Ammon's horn (tissue), 1 donor: ENCODE data around the gene TUB.

Experiments
- DNase-seq: peaks from one replicate; pipeline ENCODE4 v3.0.0-alpha.2; 2016; ENCODE audit warnings: low spot score

The TUB gene

DNA sequence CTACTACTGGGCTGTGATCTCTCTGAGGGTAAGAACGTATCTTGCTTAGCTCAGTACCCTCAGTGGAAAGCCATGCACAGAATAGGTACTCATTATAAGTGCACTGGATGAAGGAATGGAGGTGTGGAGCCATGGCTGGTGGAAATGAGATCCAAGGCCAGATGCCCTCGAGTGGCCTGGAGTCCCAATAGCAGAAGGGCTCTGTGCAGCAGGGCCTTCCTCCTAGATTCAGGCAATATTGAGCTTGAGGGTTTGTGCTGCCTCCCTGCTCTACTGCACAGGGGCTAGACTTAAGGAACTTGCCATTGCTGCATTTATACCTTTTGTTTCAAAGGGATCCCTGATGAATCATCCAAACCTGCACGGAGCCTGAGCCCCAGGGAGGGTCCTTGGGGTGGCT lies 33.6 kb upstream of the TUB start:
- no peak for DNase-seq

DNA sequence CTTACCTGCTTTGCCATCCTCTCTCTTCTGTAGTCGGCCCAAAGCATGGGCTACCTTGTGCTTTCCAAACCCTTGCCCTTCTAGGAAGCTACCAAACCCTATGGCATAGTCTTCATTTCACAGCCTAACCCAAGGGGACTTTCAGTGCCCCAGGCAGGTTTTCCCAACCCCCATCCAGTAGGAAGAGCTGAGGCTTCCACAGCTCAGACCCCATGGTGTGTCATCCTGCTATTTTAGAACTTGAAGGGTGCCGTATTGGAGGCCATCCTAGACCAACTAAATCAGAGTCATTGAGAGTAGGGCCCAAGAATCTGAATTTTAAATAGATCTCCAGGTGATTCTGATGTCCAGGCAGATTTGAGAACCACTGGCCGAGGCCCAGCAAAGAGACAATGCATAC lies 31.9 kb upstream of the TUB start:
- DNase-seq: no peak

DNA sequence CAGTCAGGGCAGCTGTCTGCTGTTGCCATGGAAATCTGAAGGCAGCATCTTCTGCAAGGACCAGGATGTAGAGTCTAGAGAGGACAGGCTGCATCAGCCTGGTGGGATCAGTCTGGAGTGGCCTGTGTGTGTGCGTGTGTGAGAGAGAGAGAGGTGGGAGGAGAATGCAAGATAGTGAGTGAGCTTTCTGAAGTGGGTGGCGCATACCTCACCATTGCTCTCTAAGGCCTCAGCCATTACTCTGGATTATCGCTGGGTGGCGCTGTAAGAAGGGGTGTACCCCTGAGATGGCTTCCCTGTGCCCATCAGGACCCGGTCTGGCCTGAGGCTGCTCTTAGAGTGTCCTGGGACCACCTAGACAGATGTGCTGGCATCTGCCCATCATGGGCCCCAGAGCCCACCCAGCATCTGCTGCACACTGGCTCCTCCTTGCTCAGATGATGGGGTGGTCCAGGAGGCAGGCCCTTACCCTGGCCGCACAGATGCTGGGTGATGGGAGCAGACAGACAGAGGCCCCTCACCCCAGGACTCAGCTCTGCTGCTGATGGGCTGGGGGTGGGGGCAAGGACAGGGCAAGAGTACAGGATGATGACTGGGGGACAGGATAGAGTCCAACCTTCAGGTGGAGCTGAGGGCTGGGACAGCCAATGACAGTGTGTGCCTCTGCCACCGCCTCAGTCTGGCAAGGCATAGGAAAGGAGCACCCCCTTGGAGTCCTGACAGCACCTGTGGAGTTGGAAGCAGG lies 25.7 kb upstream of the TUB start:
- no peak for DNase-seq

DNA sequence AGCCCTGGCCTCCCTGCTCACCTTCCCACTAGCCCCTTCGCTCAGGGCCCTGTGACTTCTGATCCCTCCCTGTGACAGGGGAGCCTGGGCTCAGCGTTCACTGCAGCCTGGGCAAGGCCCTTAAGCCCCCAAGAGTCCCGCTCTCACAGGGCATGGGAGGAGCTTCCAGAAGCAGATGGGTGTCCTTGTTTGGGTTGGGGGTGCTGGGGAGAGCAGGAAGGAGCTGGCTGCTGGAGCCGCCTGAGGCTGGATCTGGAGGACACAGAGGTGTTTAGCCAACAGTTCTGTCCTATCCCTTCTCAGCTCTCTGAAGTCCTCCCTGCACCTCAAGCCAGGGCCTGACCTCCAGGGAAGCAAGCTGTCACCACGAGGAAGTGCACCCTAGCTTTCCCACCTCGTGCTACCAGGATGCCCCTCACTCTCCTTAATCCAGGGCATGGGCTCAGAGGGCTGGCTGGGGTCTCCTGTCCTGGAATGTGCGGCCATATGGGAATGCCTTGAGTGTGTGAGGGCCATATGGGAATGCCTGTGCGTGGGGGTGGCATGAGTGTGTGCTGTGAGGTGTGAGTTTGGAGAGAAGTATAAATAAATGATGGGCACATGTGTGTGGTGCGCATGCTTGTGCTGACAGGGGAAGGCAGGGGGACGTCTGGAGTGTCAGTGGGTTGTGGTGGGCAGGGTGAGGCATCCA lies 25.0 kb upstream of the TUB start:
- DNase-seq: no peak

DNA sequence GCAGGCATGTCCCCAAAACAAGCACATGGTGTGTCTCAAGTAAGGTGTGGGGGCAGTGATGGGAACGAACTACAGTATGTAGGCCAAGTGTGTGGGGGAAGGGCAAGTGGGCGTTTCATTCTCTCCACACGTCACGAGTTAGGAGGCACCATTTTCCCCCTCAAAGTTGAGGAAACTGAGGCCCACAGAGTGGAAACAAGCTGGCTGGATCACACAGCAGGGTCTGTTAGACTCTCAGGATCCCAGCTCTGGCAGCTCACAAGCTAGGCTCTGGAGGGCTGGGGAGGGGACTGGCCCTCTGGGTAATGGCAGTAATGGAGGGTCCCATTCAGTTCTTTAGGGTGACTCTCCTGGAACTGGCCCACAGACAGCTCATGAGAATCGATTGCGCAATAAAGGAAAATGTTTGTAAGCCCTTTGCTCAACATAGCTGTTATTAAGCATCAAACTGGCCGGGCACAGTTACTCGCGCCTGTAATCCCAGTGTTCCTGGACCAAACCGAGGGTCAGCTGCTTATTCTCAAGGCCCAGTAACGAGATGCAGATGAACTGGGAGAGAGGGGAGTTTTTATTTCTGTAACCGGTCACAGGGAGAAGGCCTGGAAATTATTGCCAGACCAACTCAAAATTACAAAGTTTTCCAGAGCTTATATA lies 24.1 kb upstream of the TUB start:
- DNase-seq: no peak

DNA sequence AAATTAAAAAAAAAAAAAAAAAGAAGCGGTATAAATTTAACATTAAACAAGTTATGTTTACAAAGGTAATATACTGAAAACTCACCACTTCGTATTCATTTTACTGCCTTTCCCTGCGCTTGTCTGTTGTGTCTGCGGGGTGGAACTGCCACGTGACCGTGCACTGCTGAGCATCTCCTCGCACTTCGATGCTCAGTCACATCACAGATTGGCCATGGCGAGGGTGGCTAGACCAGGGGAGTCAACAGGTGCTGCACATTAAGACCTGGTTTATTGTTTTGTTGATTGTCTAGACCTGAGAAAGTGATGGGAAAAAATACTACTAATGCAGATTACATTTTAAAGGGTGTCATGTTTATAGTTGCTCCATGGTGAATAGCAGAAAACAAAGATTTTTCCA lies 22.8 kb upstream of the TUB start:
- no peak for DNase-seq

DNA sequence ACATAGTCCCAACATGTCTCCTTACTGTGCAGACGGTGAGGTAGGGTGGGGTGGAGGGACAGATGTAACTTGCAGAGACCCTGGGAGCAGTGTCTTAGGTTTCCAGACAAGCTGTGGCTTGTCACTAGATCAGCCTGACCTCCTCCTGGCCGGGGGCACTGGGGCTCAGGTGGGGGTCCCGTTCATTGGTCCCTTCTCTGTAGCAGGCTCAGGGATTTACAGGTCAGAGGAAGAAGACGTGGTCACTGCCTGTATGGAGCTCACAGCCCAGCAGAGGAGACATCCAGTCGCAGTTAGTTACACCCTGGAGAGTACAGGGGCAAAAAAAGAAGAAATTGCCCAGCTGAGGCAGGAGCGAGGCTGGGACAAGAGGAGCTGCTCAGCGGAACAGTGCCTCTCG lies 22.0 kb upstream of the TUB start:
- DNase-seq: no peak

DNA sequence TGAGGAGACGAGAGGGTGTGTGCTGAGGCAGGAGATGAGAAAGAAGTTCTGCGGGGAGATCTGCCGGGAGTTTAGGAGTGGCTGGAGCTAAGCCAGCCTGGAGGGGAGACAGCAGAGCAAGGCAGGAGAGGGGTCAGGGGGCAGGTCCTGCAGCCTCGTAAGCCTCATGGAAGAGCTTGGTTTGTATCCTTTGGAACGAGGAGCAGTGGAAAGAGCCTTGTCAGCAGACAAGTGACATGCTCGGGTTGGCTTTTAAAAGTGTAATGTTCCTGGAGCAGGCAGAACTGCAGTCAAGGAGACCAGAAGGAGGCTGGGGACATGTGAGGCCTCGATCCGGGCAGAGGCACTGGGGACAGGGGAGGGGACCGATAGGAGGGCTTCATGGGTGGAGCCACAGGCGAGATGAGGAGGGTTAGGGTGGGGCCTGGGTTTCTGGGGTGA lies 21.4 kb upstream of the TUB start:
- no peak for DNase-seq

DNA sequence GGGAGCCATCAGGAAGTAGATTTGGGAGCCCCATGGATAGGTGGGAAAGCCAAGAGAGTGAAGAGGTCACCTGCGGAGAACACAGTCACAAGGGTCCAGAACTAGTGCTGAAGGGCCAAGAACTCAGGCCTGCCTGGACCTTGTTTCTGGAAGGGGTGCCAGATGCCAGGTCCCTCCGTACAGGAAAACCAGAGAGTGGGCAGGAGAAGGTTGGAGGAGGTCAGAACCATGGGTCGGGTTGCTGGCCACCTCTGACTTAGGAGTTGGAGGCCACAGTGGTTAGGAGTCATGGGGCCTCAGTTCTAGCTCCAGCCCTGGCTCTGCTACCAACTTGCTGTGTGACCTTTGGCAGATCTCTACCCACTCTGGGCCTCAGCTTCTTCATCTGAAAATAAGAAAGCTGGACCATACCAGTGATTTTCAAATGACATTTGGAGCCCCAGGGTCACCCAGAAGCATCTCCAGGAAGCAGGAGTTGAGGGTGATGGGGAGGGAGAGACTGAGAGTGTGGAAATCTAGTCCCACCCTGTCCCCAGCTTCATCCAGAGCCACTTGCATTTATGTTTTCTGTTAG lies 20.8 kb upstream of the TUB start:
- DNase-seq: no peak

DNA sequence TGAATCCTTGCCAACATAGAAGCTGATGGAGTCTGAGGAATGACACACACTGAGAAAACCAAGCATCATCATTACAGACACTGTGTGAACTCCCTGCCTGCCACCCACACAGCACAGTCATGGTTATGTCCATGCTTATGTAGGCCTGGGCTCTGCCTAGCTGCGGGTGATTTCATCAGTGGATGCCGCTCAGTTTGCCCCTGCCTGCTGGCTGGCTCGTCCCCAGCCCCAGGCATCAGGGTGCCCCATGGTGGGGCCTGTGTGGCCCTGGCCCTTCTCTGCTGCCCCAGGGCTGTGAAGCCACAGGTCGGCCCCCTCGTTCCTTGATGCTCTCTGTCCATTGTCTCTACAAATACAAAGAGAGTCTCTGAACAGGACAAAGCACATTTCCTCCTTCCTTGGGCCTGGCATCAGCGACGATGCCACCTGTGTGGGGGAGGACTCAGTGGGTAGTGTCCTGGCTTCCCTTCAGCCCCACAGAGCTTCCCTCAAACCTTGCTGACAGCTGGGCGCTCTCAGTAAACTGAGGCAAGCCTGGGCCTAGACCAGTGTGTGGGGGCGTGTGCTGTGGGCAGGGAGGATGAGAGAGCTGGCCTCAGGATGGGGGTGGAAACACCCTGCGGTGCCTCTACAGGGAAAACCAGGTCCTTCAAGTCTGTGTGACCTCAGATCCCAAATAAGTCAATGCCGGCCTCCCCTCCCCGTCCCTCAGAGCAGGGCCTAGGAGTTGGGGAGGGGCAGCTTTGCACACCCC lies 20.0 kb upstream of the TUB start:
- no peak for DNase-seq

DNA sequence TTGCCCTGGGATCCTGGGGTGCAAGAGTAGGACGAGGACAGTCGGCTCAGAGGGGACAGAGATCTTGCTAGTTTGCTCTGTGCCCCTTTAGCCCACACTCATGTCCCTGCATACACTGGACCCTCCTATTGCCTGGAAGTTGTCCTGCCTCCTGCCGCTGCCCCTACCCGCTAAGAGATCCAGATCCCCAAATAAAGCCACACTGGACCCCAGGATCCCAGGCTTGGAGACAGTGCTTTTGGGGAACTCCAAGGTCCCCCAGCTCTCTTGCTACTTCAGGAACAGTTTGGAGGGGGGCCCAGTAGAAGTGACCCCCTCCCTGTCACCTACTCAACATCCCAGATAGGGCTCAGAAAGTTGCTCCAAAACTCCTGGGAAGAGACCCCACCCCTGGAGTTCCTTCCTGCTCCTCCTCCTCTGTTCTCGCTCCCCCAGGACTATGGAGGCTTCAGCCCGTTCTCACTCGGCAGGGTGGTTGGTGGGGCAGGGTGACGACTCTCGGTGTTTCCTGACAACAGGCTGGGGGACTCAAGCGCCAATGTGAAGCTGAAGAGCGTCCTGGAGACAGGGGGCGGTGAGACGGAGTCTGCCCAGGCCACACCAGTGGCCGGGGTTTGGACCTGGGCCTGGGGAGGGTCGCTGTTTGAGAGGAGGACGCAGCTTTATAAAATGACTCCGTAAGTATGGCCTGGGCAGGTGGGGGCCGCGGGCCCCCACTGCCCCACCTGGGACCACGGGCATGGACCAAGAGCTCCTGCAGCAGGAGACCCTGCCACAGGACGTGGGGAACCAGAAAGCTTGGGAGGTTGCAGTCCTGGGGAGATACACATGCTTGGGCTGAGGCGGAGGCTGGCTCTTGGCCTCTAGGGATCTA lies 19.2 kb upstream of the TUB start:
- DNase-seq: no peak

DNA sequence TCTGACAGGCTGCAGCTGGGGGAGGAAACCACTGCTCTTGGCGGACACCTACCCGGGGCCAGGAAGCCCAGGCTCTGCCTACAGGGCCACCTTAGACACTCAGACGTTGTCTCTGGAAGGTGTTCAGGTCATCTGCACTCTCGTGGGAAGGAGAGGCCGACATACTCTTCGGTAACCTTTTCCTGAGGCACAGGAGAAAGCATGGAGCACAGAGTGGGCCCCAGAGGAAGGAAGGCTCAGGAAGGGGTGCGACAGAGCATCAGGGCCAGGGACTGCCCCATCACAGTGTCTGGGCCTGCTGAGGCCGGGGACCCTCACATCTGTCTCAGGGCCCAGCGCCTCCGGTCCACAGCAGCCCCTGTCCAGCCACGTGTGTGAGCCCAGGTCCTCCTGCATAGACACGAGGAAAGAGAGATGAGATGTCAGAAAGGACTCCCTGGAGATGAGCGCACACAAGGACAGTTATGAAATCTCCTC lies 18.2 kb upstream of the TUB start:
- DNase-seq: no peak

DNA sequence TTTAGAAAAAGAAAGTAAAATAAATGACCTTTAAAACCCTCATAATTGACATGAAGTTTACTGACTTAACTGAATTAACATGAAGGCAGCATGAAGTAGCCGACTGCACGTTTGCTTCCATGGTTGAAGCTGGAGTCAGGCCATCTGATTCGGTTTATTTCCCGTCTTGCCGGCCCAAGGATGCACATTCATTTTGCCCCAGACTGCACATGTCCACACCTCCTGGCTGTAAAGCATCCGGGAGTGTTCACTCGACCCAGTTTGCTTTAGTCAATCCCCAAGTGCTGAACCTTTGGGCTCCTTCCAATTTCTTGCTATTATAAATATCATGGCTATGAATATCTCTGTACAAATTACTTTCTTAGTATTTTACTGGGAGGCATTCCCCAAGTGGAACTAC lies 17.7 kb upstream of the TUB start:
- DNase-seq: no peak

DNA sequence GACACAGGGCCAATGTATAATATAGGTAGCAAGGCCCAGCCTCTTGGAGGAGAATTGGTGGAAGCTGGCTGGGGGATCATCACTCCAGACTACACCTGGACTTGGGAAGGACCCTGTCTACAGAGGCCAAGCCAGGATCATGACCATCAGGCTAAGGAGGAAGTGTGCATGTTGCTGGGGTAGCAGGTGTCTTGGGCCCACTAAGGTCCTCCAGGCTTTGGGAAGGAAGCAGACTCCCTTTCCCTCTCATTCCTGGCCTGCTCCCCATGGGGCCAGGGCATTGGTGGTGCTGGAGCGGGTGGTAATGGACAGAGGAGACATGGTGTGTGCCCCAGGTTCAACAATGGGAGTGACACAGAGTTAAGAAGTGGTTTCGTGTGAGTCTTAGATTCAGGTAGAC lies 16.0 kb upstream of the TUB start:
- no peak for DNase-seq

DNA sequence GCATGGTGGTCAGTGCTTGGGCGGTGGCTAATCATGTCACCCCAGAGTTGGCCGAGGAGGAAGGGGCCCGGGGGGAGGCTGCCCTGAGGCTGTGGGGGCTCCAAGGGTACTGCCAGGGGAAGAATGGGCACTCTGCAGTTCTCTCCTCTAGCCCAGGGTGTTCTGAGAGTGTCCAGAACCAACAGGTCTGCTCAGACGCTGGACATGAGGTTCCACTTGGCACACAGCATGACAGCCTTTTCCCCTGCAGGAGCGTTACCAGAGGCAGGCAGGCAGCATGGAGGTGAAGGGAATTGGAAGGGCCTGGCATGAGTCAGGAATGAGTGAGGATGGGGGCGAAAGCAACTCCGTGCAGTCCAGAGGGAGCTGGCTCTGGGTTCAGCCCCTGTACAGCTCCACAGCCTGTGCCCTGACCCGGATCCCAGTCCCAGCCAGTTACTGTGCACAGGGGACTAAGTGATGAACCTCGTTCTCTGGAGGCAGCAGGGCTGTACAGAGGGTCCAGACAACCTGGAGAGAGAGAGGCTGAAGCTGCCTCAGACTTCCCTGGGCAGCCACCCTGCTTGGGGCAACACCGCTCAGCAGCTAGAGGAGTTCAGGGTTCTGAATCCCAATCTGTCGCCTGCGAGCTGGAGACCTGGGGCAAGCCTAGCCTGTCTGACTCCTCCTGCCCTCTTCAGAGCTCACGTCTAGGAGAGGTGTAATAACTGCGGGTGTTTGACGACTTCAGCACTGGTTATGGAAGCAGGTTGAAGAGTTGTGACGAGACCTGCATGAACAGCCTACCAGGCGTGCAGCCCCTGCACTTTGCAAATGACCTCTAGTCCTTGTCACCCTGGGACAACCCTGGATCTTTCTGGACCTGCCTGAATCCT lies 14.7 kb upstream of the TUB start:
- DNase-seq: no peak

DNA sequence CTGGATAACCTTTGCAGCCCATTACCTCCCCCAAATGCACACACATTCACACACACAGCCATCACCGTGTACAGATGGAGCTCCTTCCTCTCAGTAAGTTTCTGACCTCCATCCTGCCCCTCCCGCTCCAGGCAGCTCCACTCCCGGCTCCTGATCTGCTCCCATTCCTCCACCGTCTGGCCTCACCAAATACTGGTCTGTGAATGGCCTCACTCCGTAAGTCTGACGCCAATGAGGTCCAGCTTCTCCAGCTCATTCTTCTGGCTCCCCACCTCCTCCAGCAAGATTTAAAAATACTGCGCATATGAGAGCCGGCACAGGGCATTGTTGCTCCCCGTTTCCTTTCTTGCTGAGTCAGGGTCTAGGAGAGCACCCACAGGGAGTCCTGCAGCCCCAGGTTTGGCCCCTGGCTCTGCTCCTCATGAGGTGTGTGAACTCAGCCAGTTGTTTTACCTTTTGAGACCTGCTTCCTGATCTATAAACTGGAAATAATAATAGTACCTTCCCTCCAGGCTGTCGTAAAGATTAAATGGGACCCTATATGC lies 14.0 kb upstream of the TUB start:
- DNase-seq: no peak

DNA sequence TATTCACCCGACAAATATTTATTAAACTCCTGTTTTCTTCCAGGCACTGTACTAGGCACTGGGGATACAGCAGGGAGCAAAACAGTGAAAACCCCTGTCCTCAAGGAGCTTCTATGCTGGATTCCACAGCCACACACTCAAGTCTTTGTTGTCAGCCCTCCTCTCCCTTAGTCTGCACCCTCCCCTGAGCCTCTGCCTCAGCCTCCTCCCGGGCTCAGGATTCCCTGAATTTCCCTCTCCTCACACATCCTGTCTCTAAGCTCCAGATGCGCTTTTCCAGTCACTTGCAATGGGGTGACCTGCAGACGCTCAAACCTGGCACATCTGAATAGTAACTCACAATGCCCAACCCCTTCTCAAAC lies 13.5 kb upstream of the TUB start:
- no peak for DNase-seq

DNA sequence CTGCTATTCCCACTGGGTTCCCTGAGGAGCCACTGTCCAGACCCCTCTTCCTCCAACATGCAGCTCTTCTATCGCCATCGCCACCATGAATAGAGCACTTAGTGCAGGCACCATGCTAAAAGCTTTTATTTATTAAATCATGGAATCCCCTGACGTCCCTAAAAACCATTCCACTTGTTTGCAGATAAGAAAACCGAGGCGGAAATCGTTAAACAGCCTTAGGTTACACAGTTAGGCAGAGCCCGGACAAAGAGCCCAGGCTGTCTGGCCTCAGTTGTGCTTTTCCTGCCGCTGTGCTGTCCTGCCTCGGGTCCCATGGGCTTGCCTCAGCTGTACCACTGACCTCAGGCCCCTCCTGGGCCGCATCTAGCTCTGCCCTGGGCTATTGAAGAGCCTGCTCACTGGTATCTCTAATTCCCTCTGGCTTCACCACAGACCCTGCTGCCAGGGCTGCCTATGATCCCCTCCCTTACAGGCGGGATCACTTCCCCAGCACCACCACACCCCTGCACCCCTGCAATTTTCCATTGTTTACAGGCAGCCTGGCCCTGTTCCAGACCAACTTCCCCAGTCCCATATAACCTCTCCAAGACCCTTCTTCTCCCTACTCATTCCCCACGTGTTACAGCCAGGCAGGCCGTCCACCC lies 13.0 kb upstream of the TUB start:
- no peak for DNase-seq

DNA sequence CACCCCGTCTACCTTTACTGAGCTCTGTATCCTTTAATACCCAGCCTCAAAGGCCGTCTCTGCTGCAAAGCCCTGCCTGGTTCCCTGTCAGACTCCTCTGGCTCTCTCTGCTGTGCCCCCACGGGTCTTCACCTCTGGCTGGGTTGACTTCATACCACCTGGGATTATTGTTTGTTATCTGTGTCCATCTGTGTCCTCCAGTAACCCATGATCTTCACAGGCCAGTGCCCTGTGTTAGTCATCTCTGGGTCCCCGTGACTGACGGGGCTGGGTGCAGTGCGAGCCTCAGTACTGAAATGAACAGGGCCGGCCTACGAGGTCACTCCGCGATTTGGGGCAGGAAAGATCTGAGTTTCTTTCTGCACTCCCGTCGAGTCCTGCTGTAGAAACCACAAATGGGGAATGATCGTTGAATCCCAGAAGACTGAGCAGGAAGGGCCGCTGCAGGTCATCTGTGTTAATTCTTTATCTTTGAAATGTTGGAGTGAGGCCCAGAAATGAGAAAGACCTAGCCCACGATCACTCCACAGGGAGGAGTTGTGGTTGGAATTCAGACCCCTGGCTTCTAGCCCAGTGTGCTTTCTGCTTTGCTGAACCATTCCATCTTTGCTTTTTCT lies 12.3 kb upstream of the TUB start:
- no peak for DNase-seq
